NCI-H345 (cell line): ENCODE measurements around the gene WDR89.
"Not testable (repeated sequence)": the region's sequence is repeated elsewhere in the genome, so short reads cannot be mapped to it uniquely, and the experiment has no call there.

ENCODE experiments used
- DNase-seq: peaks from one replicate; lab custom pipeline; 2025; lab: John Stamatoyannopoulos, UW

Gene WDR89

GRCh38 chr14:63596998-63597658 is 44.5 kb downstream of the WDR89 start:
- no peak for DNase-seq

- DNase-seq: no peak
These were observed 47.0 kb downstream of the WDR89 start for GRCh38 chr14:63594455-63595372.

DNA sequence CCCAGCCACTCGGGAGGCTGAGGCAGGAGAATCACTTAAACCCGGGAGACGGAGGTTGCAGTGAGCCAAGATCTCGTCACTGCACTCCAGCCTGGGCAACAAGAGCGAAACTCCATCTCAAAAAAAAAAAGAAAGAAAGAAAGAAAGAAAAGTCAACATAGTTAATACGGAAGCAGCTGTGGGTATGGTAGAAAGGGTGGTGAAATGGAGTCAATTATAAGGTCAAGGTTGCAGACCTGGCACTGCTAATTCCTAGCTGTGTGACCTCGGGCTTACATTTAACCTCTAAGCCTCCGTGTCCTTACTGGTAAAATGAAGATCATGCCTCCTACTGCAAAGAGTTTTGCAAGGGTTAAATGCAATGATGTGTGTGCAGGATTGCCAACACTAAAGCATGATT is 58.6 kb downstream of the WDR89 start:
- not testable (repeated sequence) for DNase-seq

- no peak for DNase-seq
These were observed 60.2 kb downstream of the WDR89 start for GRCh38 chr14:63581491-63581890.

GRCh38 chr14:63578300-63578699 is 63.4 kb downstream of the WDR89 start:
- DNase-seq: no peak

- DNase-seq: no peak
These were observed 68.1 kb downstream of the WDR89 start for GRCh38 chr14:63573581-63573980.

DNA sequence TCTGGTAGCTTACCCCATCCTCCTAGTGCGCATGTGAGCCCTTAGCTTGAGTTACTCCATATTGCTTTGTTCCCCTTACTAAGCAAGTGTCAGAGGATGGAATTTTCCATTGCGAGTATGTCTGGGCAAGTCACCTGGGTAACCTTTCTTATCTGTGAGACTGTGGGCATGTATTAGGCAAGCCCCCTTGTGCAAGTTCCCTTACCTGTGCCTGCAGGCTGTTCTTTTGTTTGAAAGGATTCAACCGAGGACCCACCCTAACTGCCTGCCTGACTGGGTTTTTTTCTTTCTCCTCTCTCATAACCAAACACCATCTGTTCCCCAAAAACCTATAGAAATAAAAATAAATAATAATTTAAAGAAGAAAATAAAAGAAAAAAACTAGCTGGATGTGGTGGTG is 76.2 kb downstream of the WDR89 start:
- no peak for DNase-seq

DNA sequence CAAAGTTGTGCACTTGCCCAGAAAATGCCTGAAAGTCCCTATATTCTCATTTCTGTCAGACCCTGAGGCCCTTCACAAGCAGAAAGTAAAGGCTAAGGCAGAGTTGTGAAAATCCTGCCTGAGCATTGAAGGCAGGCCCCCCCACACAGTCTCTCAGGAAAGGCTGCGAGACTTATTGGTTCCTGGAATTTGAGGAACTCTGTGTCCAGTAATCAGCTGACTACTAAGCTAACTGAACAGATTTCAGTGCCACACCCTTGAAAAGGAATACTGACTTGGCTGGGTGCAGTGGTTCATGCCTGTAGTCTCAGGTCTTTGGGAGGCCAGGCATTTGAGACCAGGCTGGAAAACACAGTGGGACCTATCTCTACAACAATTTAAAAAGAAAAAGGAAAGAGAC is 77.4 kb downstream of the WDR89 start:
- DNase-seq: no peak

- no peak for DNase-seq
These were observed 78.2 kb downstream of the WDR89 start for GRCh38 chr14:63563370-63564026.

- DNase-seq: no peak
These were observed 79.3 kb downstream of the WDR89 start for GRCh38 chr14:63562405-63562804.

DNA sequence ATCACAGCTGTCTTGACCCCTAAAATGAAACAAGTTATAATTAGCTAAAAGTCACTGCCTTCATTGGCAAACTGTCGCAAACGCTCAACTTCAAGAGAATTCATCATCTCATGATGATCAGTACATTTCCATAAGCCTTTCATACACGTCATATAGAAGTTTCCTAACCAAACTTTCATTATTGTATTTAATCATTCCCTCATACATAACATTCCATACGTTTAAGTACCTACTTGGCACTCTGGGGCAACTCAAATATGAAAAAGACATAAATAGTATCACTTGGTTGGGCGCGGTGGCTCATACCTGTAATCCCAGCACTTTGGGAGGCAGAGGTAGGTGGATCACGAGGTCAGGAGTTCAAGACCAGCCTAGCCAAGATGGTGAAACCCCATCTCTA is 86.1 kb downstream of the WDR89 start:
- no peak for DNase-seq

GRCh38 chr14:63551332-63551731 is 90.3 kb downstream of the WDR89 start:
- no peak for DNase-seq

- DNase-seq: no peak
These were observed 93.8 kb downstream of the WDR89 start for GRCh38 chr14:63547798-63548335.
